HUES6 (cell line): Measurements from ENCODE around the gene JAM3.

Experiments used
- H3K27ac ChIP-seq: 2 replicates; pipeline ENCODE4 v1.7.0; 2013; ENCODE audit warnings: low read depth, mild to moderate bottlenecking, low read length, inconsistent platforms
- H3K27me3 ChIP-seq: 2 replicates; pipeline ENCODE4 v1.6.1; 2013; ENCODE audit warnings: low read length; ENCODE audit not compliant: control insufficient read depth, insufficient read depth
- H3K36me3 ChIP-seq: 2 replicates; pipeline ENCODE4 v1.6.1; 2013; ENCODE audit warnings: low read length; ENCODE audit not compliant: control insufficient read depth, insufficient read depth
- H3K4me1 ChIP-seq: 2 replicates; pipeline ENCODE4 v1.6.1; 2013; ENCODE audit warnings: low read length; ENCODE audit not compliant: control insufficient read depth, insufficient read depth
- H3K4me3 ChIP-seq: 2 replicates; pipeline ENCODE4 v1.5.1; 2013; ENCODE audit warnings: low read depth, low read length
- H3K9ac ChIP-seq: one replicate; pipeline ENCODE4 v1.6.1; 2013; ENCODE audit warnings: mild to moderate bottlenecking, low read length
- H3K9me3 ChIP-seq: 2 replicates; pipeline ENCODE4 v1.6.1; 2013; ENCODE audit warnings: low read depth, low read length; ENCODE audit not compliant: control insufficient read depth, insufficient read depth

Gene JAM3

GRCh38 chr11:134040386-134041302 is 28.2 kb upstream of the JAM3 start:
- Histone ChIP-seq H3K9me3 (no peaks in the 10 kb centered on the region), H3K9ac (no peak overlapping the region), H3K27ac (no peak overlapping the region), H3K27me3 (no peaks in the 10 kb centered on the region), H3K4me1 (peaks cover 25% of the 10 kb centered on the region), H3K4me3 (no peak overlapping the region), H3K36me3 (no peaks in the 10 kb centered on the region)

- no peak overlapping the region for H3K4me3 ChIP-seq
- H3K9ac ChIP-seq, result no peak overlapping the region
- H3K9me3 ChIP-seq, result no peaks in the 10 kb centered on the region
- no peak overlapping the region for H3K27ac ChIP-seq
- H3K27me3 ChIP-seq, result no peaks in the 10 kb centered on the region
- no peaks in the 10 kb centered on the region for H3K36me3 ChIP-seq
- H3K4me1 ChIP-seq, result peaks cover 28% of the 10 kb centered on the region
These were observed 27.5 kb upstream of the JAM3 start for GRCh38 chr11:134041349-134041748.

DNA sequence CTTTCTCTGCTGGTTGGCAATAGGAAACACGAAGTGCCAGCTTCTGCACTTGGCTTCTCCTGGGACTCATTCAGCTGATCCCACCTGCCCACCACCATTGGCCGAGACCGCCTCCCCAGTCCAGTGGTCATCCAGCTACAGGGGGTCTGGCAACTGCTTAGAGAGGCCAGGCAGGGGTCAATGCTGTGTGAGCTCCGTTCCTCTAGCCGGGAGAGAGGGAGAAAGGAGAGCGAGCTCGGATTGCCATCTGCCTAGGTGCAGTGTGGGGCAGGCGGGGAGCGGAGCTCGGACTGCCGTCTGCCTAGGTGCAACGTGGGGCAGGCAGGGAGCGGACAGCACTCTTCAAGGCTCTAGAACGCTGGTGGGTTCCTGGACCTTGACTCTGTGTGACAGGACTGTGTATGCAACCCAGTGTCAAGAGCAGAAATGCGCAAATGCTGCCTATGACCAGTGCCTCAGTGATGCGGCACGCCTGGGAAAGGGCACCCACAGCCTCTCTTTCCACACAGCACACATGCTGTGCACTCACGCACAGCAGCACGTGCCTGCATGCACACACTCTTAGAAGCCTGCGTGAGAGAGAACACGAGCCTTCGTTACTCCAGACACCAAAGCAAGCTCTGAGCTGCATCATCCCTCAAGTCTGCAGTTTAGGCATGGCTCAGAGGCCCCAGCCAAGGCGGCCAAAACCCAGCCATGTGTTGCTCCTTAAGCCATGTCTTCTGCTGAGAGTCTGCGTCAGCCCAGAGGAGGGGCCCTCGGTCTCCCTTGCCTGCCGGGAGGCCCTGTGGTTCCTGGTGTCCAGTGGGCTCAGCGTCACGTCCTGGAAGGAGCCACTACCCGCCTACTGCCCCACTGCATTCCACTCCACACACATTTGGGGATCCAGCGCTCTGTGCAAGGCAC is 26.8 kb upstream of the JAM3 start:
- Histone ChIP-seq H3K4me1 (peaks cover 33% of the 10 kb centered on the region), H3K9ac (no peak overlapping the region), H3K36me3 (no peaks in the 10 kb centered on the region), H3K9me3 (no peaks in the 10 kb centered on the region), H3K27ac (no peak overlapping the region), H3K4me3 (no peak overlapping the region), H3K27me3 (no peaks in the 10 kb centered on the region)

GRCh38 chr11:134043821-134044420 is 25.0 kb upstream of the JAM3 start:
- no peaks in the 10 kb centered on the region for H3K27me3 ChIP-seq
- peaks cover 32% of the 10 kb centered on the region; the same call in 1 of the 2 replicates for H3K4me1 ChIP-seq
- H3K27ac ChIP-seq, result no peak overlapping the region
- H3K9ac ChIP-seq, result no peak overlapping the region
- H3K4me3 ChIP-seq, result no peak overlapping the region
- H3K9me3 ChIP-seq, result no peaks in the 10 kb centered on the region
- H3K36me3 ChIP-seq, result no peaks in the 10 kb centered on the region

DNA sequence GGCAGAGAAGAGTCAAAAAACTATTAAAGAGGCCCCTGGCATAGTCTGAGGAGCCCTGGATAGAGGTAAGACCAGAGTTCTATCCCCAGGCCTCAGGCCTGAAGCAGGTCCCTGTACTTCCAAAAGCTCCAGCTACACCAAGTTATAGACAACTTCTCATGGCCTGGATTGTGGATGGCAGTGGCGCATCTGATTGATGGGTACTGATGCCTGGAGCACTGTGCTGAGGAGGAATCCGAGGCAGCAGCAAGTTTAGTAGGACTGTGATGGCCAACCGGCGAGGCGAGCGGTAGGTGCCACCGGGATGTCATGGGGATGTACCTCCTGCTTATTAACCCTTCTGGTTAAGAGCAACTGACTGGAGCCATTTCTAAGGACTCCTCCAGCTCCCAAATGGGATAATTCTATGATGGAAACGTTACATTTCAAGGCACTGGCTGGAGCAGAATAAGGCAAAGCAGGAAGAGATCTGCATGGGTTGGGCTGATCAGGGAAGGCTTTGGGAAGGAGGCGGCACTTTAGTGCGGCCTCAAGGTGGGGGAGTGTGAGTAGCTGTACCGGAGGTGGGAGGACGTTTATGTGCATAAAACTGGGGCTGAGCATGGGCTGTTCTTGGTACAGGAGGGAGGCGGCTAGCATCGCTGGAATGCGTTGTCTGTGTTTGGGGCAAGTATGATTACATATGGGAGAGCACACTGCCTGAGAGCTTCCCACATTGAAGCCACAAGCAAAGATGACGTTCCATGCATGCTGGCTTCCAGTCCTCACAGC is 24.2 kb upstream of the JAM3 start:
- Histone ChIP-seq H3K9me3 (no peaks in the 10 kb centered on the region), H3K27ac (no peak overlapping the region), H3K27me3 (no peaks in the 10 kb centered on the region), H3K36me3 (no peaks in the 10 kb centered on the region), H3K9ac (no peak overlapping the region), H3K4me1 (peaks cover 32% of the 10 kb centered on the region), H3K4me3 (no peak overlapping the region)

DNA sequence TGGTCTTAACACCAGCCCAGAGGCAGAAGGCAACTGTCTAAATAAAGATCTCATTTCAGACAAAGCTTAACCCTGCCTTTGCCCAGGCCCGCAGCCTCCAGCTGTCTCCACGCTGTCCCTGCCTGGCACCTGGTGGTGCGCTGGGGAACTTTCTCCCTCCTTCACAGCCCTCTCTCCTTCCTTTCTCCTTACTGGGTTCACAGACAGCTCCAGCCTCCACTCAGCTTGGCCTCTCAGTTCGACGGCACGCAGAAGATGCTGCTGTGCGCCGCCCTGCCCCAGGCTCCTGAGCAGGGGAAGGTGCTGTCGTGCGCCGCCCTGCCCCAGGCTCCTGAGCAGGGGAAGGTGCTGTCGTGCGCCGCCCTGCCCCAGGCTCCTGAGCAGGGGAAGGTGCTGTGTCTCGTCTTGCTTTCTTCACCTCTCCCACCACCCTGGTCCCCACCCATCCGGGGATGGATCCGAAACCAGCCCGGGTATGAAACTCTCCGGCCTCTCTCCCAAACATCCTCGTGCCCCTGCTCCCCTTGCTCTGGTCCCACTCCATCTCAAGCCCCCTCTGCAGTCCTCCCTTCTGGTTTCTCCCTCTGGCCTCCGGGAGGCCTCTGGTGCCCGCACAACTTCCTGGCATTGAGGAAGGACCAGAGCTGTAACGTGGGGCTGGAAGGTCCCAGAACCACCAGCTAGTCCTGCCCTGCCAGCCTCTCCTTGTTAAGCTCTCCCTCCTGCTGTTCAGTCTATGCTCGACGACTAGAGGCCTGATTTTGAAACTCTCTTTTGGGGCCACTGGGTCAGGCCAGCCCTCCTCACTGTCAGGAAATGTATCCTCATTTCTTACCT is 22.9 kb upstream of the JAM3 start:
- H3K4me1 ChIP-seq, result peaks cover 43% of the 10 kb centered on the region

DNA sequence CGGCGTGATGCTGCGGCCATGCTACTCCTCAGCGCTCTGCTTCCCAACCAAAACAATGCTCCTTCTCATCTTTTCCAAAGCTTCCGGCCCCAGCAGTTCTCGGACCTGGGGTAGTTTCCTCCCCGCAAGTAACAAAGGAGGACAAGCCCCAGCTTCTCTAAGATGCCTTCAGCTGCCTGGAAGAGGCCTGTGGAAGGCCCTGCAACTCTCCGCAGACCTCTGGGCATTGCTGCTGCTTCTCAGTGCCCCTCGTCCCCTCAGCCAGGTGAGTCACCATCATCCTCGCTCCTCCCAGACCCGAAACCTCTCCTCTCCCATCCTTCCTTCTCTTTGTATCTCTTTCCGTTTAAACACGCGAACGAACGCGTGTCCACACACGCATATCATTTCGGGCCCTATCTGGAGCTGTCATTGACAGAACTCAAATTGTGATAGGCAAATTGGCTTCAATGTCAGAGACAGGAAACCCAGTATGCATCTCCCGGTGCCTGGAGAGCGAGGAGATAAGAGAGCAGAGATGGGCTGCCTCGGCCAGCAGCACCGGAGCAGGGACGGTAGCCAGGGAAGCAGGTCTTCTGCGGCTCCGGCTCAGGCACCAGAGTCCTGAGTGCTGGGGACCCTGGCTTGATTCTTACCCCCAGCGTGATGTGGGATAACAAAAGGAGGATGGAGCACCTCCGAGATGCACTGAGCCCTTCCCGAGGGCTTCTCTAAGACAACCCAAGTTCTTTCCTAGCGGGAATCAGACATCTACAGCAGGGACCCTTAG is 22.0 kb upstream of the JAM3 start:
- no peak overlapping the region for H3K27ac ChIP-seq
- H3K4me1 ChIP-seq, result peaks cover 43% of the 10 kb centered on the region
- 0 out of 2 replicates have a peak, but pooled peaks cover 5% of the 10 kb centered on the region for H3K27me3 ChIP-seq
- H3K36me3 ChIP-seq, result no peaks in the 10 kb centered on the region
- no peaks in the 10 kb centered on the region for H3K9me3 ChIP-seq
- H3K9ac ChIP-seq, result no peak overlapping the region
- peak overlapping the region; percentile 11; the same call in 1 of the 2 replicates for H3K4me3 ChIP-seq

More for the DNA sequence above, 22.9 kb upstream of the JAM3 start:
- 0 out of 2 replicates have a peak, but pooled peaks cover 5% of the 10 kb centered on the region for H3K27me3 ChIP-seq
- H3K27ac ChIP-seq, result no peak overlapping the region
- no peaks in the 10 kb centered on the region for H3K36me3 ChIP-seq
- H3K9ac ChIP-seq, result no peak overlapping the region
- no peak overlapping the region for H3K4me3 ChIP-seq
- H3K9me3 ChIP-seq, result no peaks in the 10 kb centered on the region

DNA sequence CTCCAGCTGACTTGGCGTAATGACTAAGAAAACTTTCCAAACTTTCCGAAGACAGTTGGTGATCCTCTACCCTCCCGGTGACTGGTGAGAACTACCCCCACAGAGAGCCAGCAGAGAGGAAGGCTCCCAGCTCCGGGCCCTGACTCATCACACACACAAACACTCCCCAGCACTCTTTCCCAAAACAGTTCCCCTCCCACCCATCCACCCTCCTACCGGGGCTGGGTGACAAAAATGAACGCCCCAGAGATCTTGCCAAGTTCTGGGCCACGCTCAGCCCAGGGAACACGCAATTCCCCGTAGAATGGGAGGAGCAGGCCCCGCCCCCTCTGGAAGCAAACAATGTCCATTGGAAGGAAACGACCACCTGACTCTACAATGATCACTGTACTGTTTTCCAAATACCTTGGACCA is 21.3 kb upstream of the JAM3 start:
- H3K27me3 ChIP-seq, result peaks cover 5% of the 10 kb centered on the region; the same call in 1 of the 2 replicates
- H3K9me3 ChIP-seq, result no peaks in the 10 kb centered on the region
- peak overlapping the region; percentile 11; the same call in 1 of the 2 replicates for H3K4me3 ChIP-seq
- no peak overlapping the region for H3K9ac ChIP-seq
- no peaks in the 10 kb centered on the region for H3K36me3 ChIP-seq
- H3K27ac ChIP-seq, result no peak overlapping the region
- H3K4me1 ChIP-seq, result peaks cover 47% of the 10 kb centered on the region

DNA sequence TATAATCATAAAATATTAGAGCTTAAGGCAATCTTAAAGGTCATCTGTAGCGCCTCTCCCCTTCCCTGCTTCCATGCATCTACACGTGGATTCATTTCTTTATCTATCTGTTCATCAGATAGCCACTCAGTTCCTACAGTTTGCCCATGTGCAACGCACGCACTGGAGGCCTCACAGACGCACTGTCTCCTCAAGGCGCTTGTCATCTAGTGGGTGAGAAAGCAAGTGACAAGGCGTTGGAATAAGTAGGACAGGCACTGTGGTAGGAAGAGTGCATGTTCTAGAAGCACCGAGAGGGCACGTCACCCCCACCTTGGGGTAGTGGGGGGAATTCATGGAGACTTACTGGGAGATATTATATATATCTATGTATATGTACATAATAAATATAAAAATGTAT is 20.8 kb upstream of the JAM3 start:
- Histone ChIP-seq H3K27ac (no peak overlapping the region), H3K9me3 (no peaks in the 10 kb centered on the region), H3K9ac (no peak overlapping the region), H3K4me1 (peaks cover 50% of the 10 kb centered on the region), H3K27me3 (peaks cover 5% of the 10 kb centered on the region; the same call in 1 of the 2 replicates), H3K4me3 (peak overlapping the region; percentile 11; the same call in 1 of the 2 replicates), H3K36me3 (no peaks in the 10 kb centered on the region)
